HepG2 (cell line): ENCODE data around the gene QRICH2. TPM values are rescaled to one million over a fixed set of nuclear protein-coding genes. Genes with fewer than 3 reads are reported as not detected.
A peak's percentile ranks its signal among the peaks of the same experiment; 100 is the strongest.

Experiments
- ATF1 ChIP-seq: IDR thresholded peaks from 2 replicates; pipeline ENCODE4 v1.6.1; 2016; ENCODE audit warnings: mild to moderate bottlenecking, control low read depth
- CBX5 ChIP-seq: sonication (generic); formaldehyde crosslinking; IDR thresholded peaks from 2 replicates; pipeline ENCODE4 v1.4.0; 2020; ENCODE audit warnings: missing genetic modification reagents, borderline replicate concordance
- CC2D1A ChIP-seq: sonication (generic); formaldehyde crosslinking; IDR thresholded peaks from 2 replicates; pipeline ENCODE4 v1.8.1; 2023; ENCODE audit warnings: mild to moderate bottlenecking, missing genetic modification reagents
- EED ChIP-seq: sonication (generic); formaldehyde crosslinking; IDR thresholded peaks from 2 replicates; pipeline ENCODE4 v1.5.0; 2020; ENCODE audit warnings: mild to moderate bottlenecking, missing genetic modification reagents
- EP300 ChIP-seq, 3 experiments: sonication (generic) in 1 of 3; formaldehyde crosslinking in 1 of 3; IDR thresholded peaks; 2 replicates each; pipeline versions ENCODE4 v1.5.1 to v1.6.1; 2011 to 2020; ENCODE audit warnings: low read depth in 2 of 3, low read length in 2 of 3, borderline replicate concordance in 1 of 3, improper control_type of control experiment in 1 of 3, mild to moderate bottlenecking in 1 of 3, missing genetic modification reagents in 1 of 3, moderate library complexity in 1 of 3
- FIP1L1 ChIP-seq: fragments of 200-400 bp; formaldehyde crosslinking; IDR thresholded peaks from 2 replicates; pipeline ENCODE4 v1.6.1; 2018; ENCODE audit warnings: low read depth, mild to moderate bottlenecking, low read length, moderate library complexity, borderline replicate concordance; ENCODE audit not compliant: insufficient read depth
- FOXC1 ChIP-seq: sonication (generic); formaldehyde crosslinking; IDR thresholded peaks from 2 replicates; pipeline ENCODE4 v1.8.0; 2022; ENCODE audit warnings: mild to moderate bottlenecking, missing genetic modification reagents, borderline replicate concordance
- FOXO1 ChIP-seq: sonication (generic); formaldehyde crosslinking; IDR thresholded peaks from 2 replicates; pipeline ENCODE4 v1.4.0; 2020; ENCODE audit warnings: missing genetic modification reagents
- GZF1 ChIP-seq: sonication (generic); formaldehyde crosslinking; IDR thresholded peaks from 2 replicates; pipeline ENCODE4 v1.5.1; 2020; ENCODE audit warnings: mild to moderate bottlenecking, missing genetic modification reagents
- MAFK ChIP-seq, 2 experiments: IDR thresholded peaks in 1 of 2; conservative IDR thresholded peaks in 1 of 2; 2 replicates each; pipeline ENCODE4 v1.6.1; 2011; ENCODE audit warnings: improper control_type of control experiment in 2 of 2, low read length in 2 of 2
- MEIS1 ChIP-seq: sonication (generic); formaldehyde crosslinking; IDR thresholded peaks from 2 replicates; pipeline ENCODE4 v1.9.0; 2021; ENCODE audit warnings: mild to moderate bottlenecking, missing genetic modification reagents, moderate library complexity, borderline replicate concordance
- MIER3 ChIP-seq: IDR thresholded peaks from 2 replicates; pipeline ENCODE4 v1.6.1; 2016; ENCODE audit warnings: missing compliant biosample characterization, borderline replicate concordance
- MTF2 ChIP-seq: sonication (generic); formaldehyde crosslinking; IDR thresholded peaks from 2 replicates; pipeline ENCODE4 v1.5.0; 2020; ENCODE audit warnings: missing genetic modification reagents, borderline replicate concordance
- MXD3 ChIP-seq: IDR thresholded peaks from 2 replicates; pipeline ENCODE4 v1.6.1; 2016; ENCODE audit warnings: mild to moderate bottlenecking, missing biosample characterization, missing genetic modification reagents
- PHF5A ChIP-seq: IDR thresholded peaks from one replicate; pipeline ENCODE4 v1.6.1; 2018; ENCODE audit warnings: low read depth, missing genetic modification reagents; ENCODE audit not compliant: unreplicated experiment
- SMARCC2 ChIP-seq: fragments of 450-650 bp; IDR thresholded peaks from 2 replicates; pipeline ENCODE4 v1.6.1; 2017; ENCODE audit warnings: antibody characterized with exemption, mild to moderate bottlenecking
- SRF ChIP-seq: IDR thresholded peaks from 2 replicates; pipeline ENCODE4 v1.6.1; 2011; ENCODE audit warnings: mild to moderate bottlenecking, low read depth, low read length, moderate library complexity
- TAF1 ChIP-seq: sonication (generic); formaldehyde crosslinking; IDR thresholded peaks from 2 replicates; pipeline ENCODE4 v1.4.0; 2020; ENCODE audit warnings: missing genetic modification reagents
- TBL1XR1 ChIP-seq: fragments of 150-350 bp; IDR thresholded peaks from 2 replicates; pipeline ENCODE4 v1.6.1; 2014; ENCODE audit warnings: borderline replicate concordance, low read length; ENCODE audit not compliant: partially characterized antibody
- TOPORS ChIP-seq: sonication (generic); formaldehyde crosslinking; IDR thresholded peaks from 2 replicates; pipeline ENCODE4 v1.8.0; 2023; ENCODE audit warnings: mild to moderate bottlenecking, missing genetic modification reagents
- ZNF263 ChIP-seq: sonication (generic); formaldehyde crosslinking; IDR thresholded peaks from 2 replicates; pipeline ENCODE4 v1.4.0; 2020; ENCODE audit warnings: missing genetic modification reagents
- ZNF414 ChIP-seq: sonication (generic); formaldehyde crosslinking; IDR thresholded peaks from 2 replicates; pipeline ENCODE4 v1.5.0; 2020; ENCODE audit warnings: missing genetic modification reagents
- ZNF460 ChIP-seq: sonication (generic); formaldehyde crosslinking; IDR thresholded peaks from 2 replicates; pipeline ENCODE4 v1.5.1; 2020; ENCODE audit warnings: missing genetic modification reagents, mild to moderate bottlenecking, borderline replicate concordance
- ZNF549 ChIP-seq: sonication (generic); formaldehyde crosslinking; IDR thresholded peaks from 2 replicates; pipeline ENCODE4 v1.5.0; 2020; ENCODE audit warnings: missing genetic modification reagents
- ZNF660 ChIP-seq: sonication (generic); formaldehyde crosslinking; IDR thresholded peaks from 2 replicates; pipeline ENCODE4 v1.5.1; 2020; ENCODE audit warnings: mild to moderate bottlenecking, low read depth, missing genetic modification reagents, borderline replicate concordance
- ZNF780A ChIP-seq: sonication (generic); formaldehyde crosslinking; IDR thresholded peaks from 2 replicates; pipeline ENCODE4 v1.8.0; 2022; ENCODE audit warnings: mild to moderate bottlenecking, missing genetic modification reagents, moderate library complexity
- ZSCAN21 ChIP-seq: sonication (generic); formaldehyde crosslinking; IDR thresholded peaks from 2 replicates; pipeline ENCODE4 v1.8.0; 2022; ENCODE audit warnings: mild to moderate bottlenecking, missing genetic modification reagents, moderate library complexity, borderline replicate concordance
- ZZZ3 ChIP-seq: sonication (generic); formaldehyde crosslinking; IDR thresholded peaks from 2 replicates; pipeline ENCODE4 v1.4.0; 2020; ENCODE audit warnings: missing genetic modification reagents, mild to moderate bottlenecking, borderline replicate concordance
- polyA plus RNA-seq, 8 experiments: library from polyadenylated mRNA; depleted of rRNA in 3 of 8; stranded (reverse) in 7 of 8; unstranded in 1 of 8; fragments of >200 nt; fragmentation: Illumina TruSeq in 4 of 8; extraction: Trizol in 4 of 8; gene quantifications; 2 replicates each; pipeline versions ENCODE4 v1.2.1 to v1.2.3, GENCODE V29; 2011 to 2016; ENCODE audit warnings: low read depth in 4 of 8, missing spikeins in 1 of 8, mixed read lengths in 1 of 8; ENCODE audit not compliant: insufficient read depth in 1 of 8
- total RNA-seq, 5 experiments: library from RNA; depleted of rRNA; stranded (reverse); fragments of >200 nt; fragmentation: Illumina TruSeq; extraction: Trizol; gene quantifications; 2 replicates each; pipeline ENCODE4 v1.2.3, GENCODE V29; 2016; ENCODE audit warnings: low read depth in 1 of 5
- TF ChIP-seq, protein P1 (sequence below): sonication (generic); formaldehyde crosslinking; IDR thresholded peaks from 2 replicates; pipeline ENCODE4 v1.5.0; 2020; ENCODE audit warnings: mild to moderate bottlenecking, missing genetic modification reagents, borderline replicate concordance

Gene QRICH2
- total and polyA plus RNA-seq, 2 of the 13 experiments (the other 11 are each of a cell fraction or from before 2014, with no cell fraction given) = 3.7 to 5.7 TPM

DNA sequence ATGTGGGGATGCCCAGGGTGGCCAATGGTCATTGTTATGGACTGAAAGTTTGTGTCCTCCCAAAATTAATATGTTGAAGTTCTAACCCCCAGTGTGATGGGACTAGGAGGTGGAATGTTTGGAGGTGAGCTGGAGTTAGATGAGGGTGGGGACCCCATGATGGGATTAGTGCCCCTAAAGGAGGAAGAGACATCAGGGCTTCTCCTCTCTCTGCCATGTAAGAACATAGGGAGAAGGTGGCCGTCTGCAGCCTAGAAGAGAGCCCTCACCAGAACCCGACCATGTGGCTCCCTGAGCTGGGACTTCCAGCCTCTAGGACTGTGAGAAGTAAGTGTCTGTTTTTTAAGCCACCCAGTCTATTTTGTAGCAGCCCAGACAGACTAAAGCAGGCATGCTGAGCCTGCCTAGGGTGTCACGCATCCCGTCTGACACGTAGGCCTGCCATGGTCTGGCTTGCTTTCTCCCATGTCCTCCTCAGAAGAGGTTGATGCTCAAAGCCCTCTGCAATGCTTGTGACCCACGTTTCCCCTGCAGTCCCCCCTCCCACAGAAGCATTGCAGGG lies 49.6 kb upstream of the QRICH2 start (continued):
- TF ChIP-seq ZZZ3 (CRISPR knock-in tag) (no peak), ZNF660 (no peak), EP300 (IDR thresholded peaks at IDR 0.05; ENCODE audit: low read depth in 2 of 2, low read length in 2 of 2) (no peak), EP300 (CRISPR knock-in tag; IDR thresholded peaks at IDR 0.05; ENCODE audit: borderline replicate concordance) (peak; percentile 13; the same call in 1 of the 2 replicates), TOPORS (CRISPR knock-in tag) (no peak), MTF2 (CRISPR knock-in tag) (no peak), FOXC1 (CRISPR knock-in tag) (no peak; the same call in 1 of the 2 replicates), SRF (no peak), ATF1 (CRISPR knock-in tag) (no peak), CC2D1A (CRISPR knock-in tag) (no peak), MIER3 (CRISPR knock-in tag) (no peak; the same call in 1 of the 2 replicates), ZNF414 (CRISPR knock-in tag) (no peak), MXD3 (CRISPR knock-in tag) (0 out of 2 replicates have a peak, but pooled peaks have one; percentile 51), TAF1 (CRISPR knock-in tag) (peak; percentile 27; the same call in 1 of the 2 replicates), EED (no peak), FIP1L1 (no peak), CBX5 (CRISPR knock-in tag) (peak; percentile 16; the same call in 1 of the 2 replicates), ZNF549 (CRISPR knock-in tag) (no peak), ZNF780A (no peak), MAFK (conservative IDR thresholded peaks at IDR 0.05 in 1 of 2, IDR thresholded peaks at IDR 0.05 in 1 of 2; ENCODE audit: low read length in 2 of 2) (no peak; a peak in 1 of 4 replicates), SMARCC2 (no peak), PHF5A (no peak), FOXO1 (peak; percentile 15; the same call in 1 of the 2 replicates), MEIS1 (no peak), ZNF460 (CRISPR knock-in tag) (no peak), ZSCAN21 (no peak), ZNF263 (CRISPR knock-in tag) (no peak), TBL1XR1 (no peak), GZF1 (CRISPR knock-in tag) (no peak)
- TF ChIP-seq, protein P1, sequence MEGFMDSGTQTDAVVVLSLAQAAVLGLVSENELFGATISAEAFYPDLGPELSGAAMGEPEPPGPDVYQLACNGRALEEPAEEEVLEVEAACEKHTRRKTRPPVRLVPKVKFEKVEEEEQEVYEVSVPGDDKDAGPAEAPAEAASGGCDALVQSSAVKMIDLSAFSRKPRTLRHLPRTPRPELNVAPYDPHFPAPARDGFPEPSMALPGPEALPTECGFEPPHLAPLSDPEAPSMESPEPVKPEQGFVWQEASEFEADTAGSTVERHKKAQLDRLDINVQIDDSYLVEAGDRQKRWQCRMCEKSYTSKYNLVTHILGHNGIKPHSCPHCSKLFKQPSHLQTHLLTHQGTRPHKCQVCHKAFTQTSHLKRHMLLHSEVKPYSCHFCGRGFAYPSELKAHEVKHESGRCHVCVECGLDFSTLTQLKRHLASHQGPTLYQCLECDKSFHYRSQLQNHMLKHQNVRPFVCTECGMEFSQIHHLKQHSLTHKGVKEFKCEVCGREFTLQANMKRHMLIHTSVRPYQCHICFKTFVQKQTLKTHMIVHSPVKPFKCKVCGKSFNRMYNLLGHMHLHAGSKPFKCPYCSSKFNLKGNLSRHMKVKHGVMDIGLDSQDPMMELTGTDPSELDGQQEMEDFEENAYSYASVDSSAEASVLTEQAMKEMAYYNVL = no peak
